Colonic mucosa (tissue), 4 donors: Measurements from ENCODE around the gene IL4R. TPM values are rescaled to one million over a fixed set of nuclear protein-coding genes. Genes with fewer than 3 reads are reported as not detected.
A peak's percentile ranks its signal among the peaks of the same experiment; 100 is the strongest.

Experiments used
- DNase-seq: peaks from one replicate; pipeline ENCODE4 v3.0.0-alpha.2; 2020
- H3K27ac ChIP-seq: fragments of 200-600 bp; one replicate; pipeline ENCODE4 v1.8.0; 2021
- H3K27me3 ChIP-seq: fragments of 200-600 bp; one replicate; pipeline ENCODE4 v1.8.0; 2021
- H3K36me3 ChIP-seq: fragments of 200-600 bp; one replicate; pipeline ENCODE4 v1.8.0; 2021
- H3K4me1 ChIP-seq: fragments of 200-600 bp; one replicate; pipeline ENCODE4 v1.8.0; 2021; ENCODE audit warnings: mild to moderate bottlenecking
- H3K4me3 ChIP-seq: fragments of 200-600 bp; one replicate; pipeline ENCODE4 v1.8.0; 2021
- H3K9ac ChIP-seq, 2 donors: one replicate each; pipeline ENCODE4 v1.7.0; 2013; ENCODE audit warnings: control low read depth in 2 of 2, low read depth in 2 of 2, low read length in 2 of 2
- H3K9me3 ChIP-seq: fragments of 200-600 bp; one replicate; pipeline ENCODE4 v1.8.0; 2021
- intact Hi-C: fragments of 100-400 bp; cut with DNase I; formaldehyde crosslinking; loops from one replicate; pipeline ENCODE4 v1.14.1; 2022
- total RNA-seq, 2 donors: library from RNA; stranded (reverse); fragmentation: NEBNext Ultra II Directional in 1 of 2; extraction: Animal tissue kit (Norgen Biotek cat#: 25700) in 1 of 2; gene quantifications; one replicate each; pipeline ENCODE4 v1.2.1, GENCODE V29; 2021
- TF ChIP-seq, protein P1 (sequence below): fragments of 200-600 bp; IDR thresholded peaks from one replicate; pipeline ENCODE4 v1.8.0; 2022; ENCODE audit warnings: antibody characterized with exemption, mild to moderate bottlenecking
- donor health status: healthy.
- donor health status: DM: no; HTN: no; CAD: no.
- donor health status: DM: no; HTN: no; CAD: no.

The IL4R gene
- total RNA-seq, 2 donors from 2014 or later = 74.8 to 80.0 TPM

DNA sequence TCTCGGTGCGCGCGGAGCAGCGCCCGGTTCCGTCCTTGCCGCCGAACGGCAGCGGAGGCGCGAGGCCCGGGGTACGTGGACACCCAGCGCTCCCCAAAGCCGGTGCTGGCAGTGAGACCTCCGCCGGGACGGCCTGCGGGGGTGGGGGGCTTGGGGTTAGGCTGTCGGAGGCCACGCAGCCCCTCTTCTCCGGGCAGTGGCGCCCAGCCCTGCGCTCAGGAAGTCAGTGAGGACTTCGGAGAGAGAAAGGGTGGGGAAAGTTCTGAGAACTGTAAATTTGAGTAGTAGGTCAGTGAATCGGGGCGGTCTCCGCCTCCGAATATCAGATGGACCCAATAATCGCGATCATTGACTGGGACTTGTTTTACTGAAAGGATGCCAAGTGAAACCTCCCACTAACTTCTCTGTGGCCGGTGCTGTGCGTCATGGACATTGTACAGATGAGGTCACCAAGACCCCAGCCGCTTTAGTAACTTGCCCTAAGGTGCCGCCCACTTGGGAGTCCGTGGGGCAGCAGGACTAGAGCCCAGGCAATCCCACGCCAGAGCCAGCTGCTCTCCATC lies 468 bp downstream of the IL4R start:
- peak overlapping the region; percentile 91 for H3K4me3 ChIP-seq
- peak overlapping the region; percentile 99 for H3K27ac ChIP-seq
- no peaks in the 10 kb centered on the region for H3K27me3 ChIP-seq
- intact Hi-C loops = loop anchor here (5.0 to 10.0 kb wide), 2 partner anchors 49 to 77 kb away; partner anchors contain the start of gene NSMCE1
- TF ChIP-seq, protein P1, sequence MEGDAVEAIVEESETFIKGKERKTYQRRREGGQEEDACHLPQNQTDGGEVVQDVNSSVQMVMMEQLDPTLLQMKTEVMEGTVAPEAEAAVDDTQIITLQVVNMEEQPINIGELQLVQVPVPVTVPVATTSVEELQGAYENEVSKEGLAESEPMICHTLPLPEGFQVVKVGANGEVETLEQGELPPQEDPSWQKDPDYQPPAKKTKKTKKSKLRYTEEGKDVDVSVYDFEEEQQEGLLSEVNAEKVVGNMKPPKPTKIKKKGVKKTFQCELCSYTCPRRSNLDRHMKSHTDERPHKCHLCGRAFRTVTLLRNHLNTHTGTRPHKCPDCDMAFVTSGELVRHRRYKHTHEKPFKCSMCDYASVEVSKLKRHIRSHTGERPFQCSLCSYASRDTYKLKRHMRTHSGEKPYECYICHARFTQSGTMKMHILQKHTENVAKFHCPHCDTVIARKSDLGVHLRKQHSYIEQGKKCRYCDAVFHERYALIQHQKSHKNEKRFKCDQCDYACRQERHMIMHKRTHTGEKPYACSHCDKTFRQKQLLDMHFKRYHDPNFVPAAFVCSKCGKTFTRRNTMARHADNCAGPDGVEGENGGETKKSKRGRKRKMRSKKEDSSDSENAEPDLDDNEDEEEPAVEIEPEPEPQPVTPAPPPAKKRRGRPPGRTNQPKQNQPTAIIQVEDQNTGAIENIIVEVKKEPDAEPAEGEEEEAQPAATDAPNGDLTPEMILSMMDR = no peak
- no peaks in the 10 kb centered on the region for H3K9me3 ChIP-seq
- no peaks in the 10 kb centered on the region for H3K36me3 ChIP-seq
- H3K9ac ChIP-seq = peak overlapping the region; percentile 99 to 100
- peak; percentile 65 for DNase-seq
- peaks cover 9% of the 10 kb centered on the region for H3K4me1 ChIP-seq

- Histone ChIP-seq H3K4me3 (peak overlapping the region; percentile 91), H3K27me3 (no peaks in the 10 kb centered on the region), H3K4me1 (peaks cover 9% of the 10 kb centered on the region), H3K9me3 (no peaks in the 10 kb centered on the region), H3K36me3 (no peaks in the 10 kb centered on the region), H3K27ac (peak overlapping the region; percentile 99), H3K9ac (peak overlapping the region; percentile 81 to 99)
- TF ChIP-seq, protein P1 = no peak
- intact Hi-C loops = loop anchor here (5.0 to 10.0 kb wide), 2 partner anchors 50 to 78 kb away; partner anchors contain the start of gene NSMCE1
- no peak for DNase-seq
These were observed 1.2 kb downstream of the IL4R start for GRCh38 chr16:27314986-27315332.

- peak overlapping the region; percentile 99 for H3K27ac ChIP-seq
- H3K9me3 ChIP-seq = no peaks in the 10 kb centered on the region
- no peaks in the 10 kb centered on the region for H3K36me3 ChIP-seq
- H3K27me3 ChIP-seq = no peaks in the 10 kb centered on the region
- peak overlapping the region; percentile 81 to 99 for H3K9ac ChIP-seq
- H3K4me1 ChIP-seq = peaks cover 9% of the 10 kb centered on the region
- peak overlapping the region; percentile 91 for H3K4me3 ChIP-seq
- intact Hi-C loops = loop anchor here (10.0 kb wide), 1 partner anchor 51 kb away; the partner anchor contains the start of gene NSMCE1
- peak; percentile 57 for DNase-seq
- TF ChIP-seq, protein P1 = no peak
These were observed 1.7 kb downstream of the IL4R start for GRCh38 chr16:27315333-27316037.

DNA sequence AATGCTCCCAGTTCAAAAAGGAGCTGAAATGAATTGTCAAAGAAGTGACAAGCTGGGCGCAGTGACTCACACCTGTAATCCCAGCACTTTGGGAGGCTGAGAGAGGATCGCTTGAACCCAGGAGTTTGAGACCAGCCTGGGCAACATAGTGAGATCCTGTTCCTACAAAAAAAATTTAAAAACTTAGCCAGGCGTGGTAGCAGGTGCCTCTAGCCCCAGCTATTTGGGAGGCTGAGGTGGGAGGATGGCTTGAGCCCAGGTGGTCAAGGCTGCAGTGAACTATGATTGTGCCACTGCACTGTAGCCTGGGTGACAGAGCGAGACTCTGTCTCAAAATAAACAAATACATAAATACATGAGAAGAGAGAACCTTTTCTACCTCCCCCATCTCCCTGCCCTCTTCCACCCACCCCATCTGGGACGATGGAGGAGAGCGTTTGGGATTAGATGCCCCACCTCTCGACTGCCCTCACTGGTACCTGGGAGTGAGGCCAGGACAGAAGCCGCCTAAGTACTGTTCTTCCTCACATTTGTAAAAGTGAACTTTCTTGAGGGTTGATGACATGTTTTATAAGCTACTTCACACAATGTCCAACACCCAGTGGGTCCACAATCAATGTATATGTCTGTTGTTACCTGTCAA lies 2.4 kb downstream of the IL4R start:
- Histone ChIP-seq H3K4me3 (peak overlapping the region; percentile 91), H3K27ac (peak overlapping the region; percentile 99), H3K4me1 (peaks cover 9% of the 10 kb centered on the region), H3K27me3 (no peaks in the 10 kb centered on the region), H3K9ac (peak overlapping the region in 1 of 2 donors; percentile 66), H3K36me3 (no peaks in the 10 kb centered on the region), H3K9me3 (no peaks in the 10 kb centered on the region)
- TF ChIP-seq, protein P1 = no peak
- DNase-seq = no peak
- intact Hi-C loops = loop anchor here (10.0 kb wide), 1 partner anchor 51 kb away; the partner anchor contains the start of gene NSMCE1

DNA sequence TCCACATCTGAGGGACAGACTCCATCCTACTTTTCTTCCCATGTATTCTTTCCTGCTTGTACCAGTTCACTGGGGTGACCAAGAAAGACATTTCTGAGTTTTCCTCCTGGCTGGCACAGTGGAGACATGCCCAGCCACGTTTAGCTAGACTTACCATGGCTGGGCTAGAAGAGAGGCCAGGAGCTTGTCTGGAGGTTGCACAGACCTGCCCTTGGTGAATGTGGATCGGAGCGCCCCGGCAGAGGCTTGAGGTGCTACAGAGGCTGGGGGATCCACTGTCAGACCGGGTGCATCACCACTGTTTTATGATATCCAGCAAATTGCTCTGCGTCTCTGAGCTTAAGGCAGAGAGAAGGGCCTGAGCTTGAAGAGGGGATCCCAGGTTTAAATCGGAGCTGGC lies 3.5 kb downstream of the IL4R start:
- intact Hi-C loops = loop anchor here (10.0 kb wide), 1 partner anchor 53 kb away; the partner anchor contains the start of gene NSMCE1
- peak overlapping the region; percentile 99 for H3K27ac ChIP-seq
- peaks cover 11% of the 10 kb centered on the region for H3K4me1 ChIP-seq
- H3K9me3 ChIP-seq = no peaks in the 10 kb centered on the region
- no peaks in the 10 kb centered on the region for H3K27me3 ChIP-seq
- TF ChIP-seq, protein P1 = no peak
- DNase-seq = no peak
- no peak overlapping the region for H3K4me3 ChIP-seq
- peak overlapping the region; percentile 16 to 29 for H3K9ac ChIP-seq
- no peaks in the 10 kb centered on the region for H3K36me3 ChIP-seq
